Motor neuron (in vitro differentiated cells): ENCODE measurements around the gene MLIP. TPM values are rescaled to one million over a fixed set of nuclear protein-coding genes. Genes with fewer than 3 reads are reported as not detected.

Experiments
- ATAC-seq, 8 experiments: fragments of 200-7000 bp; cut with Tn5 transposase; replicated peaks in 6 of 8; 2 replicates each; pipeline ENCODE4 v1.8.0; 2021; ENCODE audit warnings: mild to moderate bottlenecking in 8 of 8, moderate library complexity in 8 of 8
- H3K27ac ChIP-seq, 2 donors: fragments of 250-450 bp; sonication (Bioruptor Pico); 2 replicates each; pipeline ENCODE4 v1.9.0; 2021; ENCODE audit warnings: antibody characterized with exemption in 2 of 2, mild to moderate bottlenecking in 2 of 2, moderate library complexity in 1 of 2
- H3K4me1 ChIP-seq, 2 donors: fragments of 250-450 bp; sonication (Bioruptor Pico); replicated peaks in 1 of 2; 2 replicates each; pipeline ENCODE4 v1.6.1; 2021; ENCODE audit warnings: antibody characterized with exemption in 2 of 2, mild to moderate bottlenecking in 2 of 2, moderate library complexity in 1 of 2
- H3K4me3 ChIP-seq, 5 donors: fragments of 250-450 bp; sonication (Bioruptor Pico); 2 replicates each; pipeline ENCODE4 v1.9.0; 2021; ENCODE audit warnings: antibody characterized with exemption in 5 of 5, mild to moderate bottlenecking in 5 of 5, moderate library complexity in 4 of 5
- WGBS, 10 experiments: fragments of 450-650 bp; shearing (Covaris generic); methylation state at CpG; one replicate each; pipeline ENCODE4 v1.0.0; 2022; 5-methylcytosine and 5-hydroxymethylcytosine counted together
- in situ Hi-C, 9 experiments: fragments of 400-800 bp; cut with MboI; loops; one replicate each; pipeline ENCODE4 v1.15.0; 2021; ENCODE audit warnings: low sequenced_read_pairs in 9 of 9, low pct_unique_long_range_greater_than_20kb in 2 of 9; ENCODE audit not compliant: unreplicated experiment in 9 of 9
- total RNA-seq, 8 experiments: library from RNA; unstranded; fragments of 300-600 nt; gene quantifications; 2 replicates each; pipeline versions ENCODE4 v1.2.3 to v1.2.4, GENCODE V29; 2022

MLIP gene
- total RNA-seq, 8 experiments from 2014 or later = 0.05 to 11.5 (median 0.52) TPM; not detected in 1

DNA sequence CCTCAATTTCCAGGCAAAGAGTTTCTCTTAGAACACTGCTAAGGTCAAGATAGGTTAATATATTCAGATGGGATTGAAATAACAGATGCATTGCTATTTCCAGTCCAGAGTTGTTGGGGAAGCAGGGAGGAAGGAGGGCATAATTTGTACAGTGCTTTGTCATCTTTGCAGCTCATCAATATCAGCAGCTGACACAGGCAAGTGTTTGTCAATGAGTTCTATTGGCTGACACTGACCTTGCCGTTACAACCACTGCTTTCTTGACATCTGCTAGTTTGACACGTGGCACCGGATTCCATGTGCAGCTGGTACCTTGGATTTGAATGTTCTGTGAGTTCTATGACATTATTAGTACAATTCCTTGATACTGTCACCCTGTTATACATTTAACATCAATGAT is 28.0 kb upstream of the MLIP start:
- in situ Hi-C loops = no loop called here
- whole genome bisulfite sequencing, 10 experiments = 28 to 78% (median 35%) methylated on average over 2 to 3 of the region's 3 CpGs; no CpG with 5 or more reads in 5 of the 10 experiments
- Histone ChIP-seq H3K4me3 (no peak overlapping the region), H3K27ac (no peak overlapping the region), H3K4me1 (peaks cover 7 to 13% of the 10 kb centered on the region in 2 donors)
- ATAC-seq = peak in 6 of 8 experiments; percentile 33 to 86 (median 52)

DNA sequence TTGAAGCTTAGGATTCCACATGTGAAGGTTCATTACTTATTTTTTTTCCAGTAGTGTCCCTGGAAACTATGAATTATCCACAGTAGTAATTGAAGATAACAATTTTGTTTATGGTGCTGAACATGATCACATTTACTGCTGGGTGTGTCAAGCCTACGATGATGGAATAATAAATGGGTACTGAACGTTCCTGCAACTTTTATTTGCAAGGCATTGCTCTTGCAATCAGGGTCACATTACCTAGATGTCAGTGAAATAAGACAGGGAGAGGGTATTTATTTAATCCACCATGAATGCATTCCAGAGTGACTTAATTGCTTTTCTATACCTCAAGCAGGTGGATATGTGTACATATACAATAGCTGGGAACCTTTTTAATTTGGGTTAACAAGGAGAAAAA is 27.0 kb upstream of the MLIP start:
- Histone ChIP-seq H3K4me1 (peaks cover 7 to 13% of the 10 kb centered on the region in 2 donors), H3K4me3 (no peak overlapping the region), H3K27ac (no peak overlapping the region)
- peak in 1 of 8 experiments; percentile 20 for ATAC-seq
- 6 to 82% (median 60%) methylated on average over 1 to 2 of the region's 2 CpGs; no CpG with 5 or more reads in 1 of the 10 experiments for WGBS, 10 experiments
- in situ Hi-C loops = no loop called here

DNA sequence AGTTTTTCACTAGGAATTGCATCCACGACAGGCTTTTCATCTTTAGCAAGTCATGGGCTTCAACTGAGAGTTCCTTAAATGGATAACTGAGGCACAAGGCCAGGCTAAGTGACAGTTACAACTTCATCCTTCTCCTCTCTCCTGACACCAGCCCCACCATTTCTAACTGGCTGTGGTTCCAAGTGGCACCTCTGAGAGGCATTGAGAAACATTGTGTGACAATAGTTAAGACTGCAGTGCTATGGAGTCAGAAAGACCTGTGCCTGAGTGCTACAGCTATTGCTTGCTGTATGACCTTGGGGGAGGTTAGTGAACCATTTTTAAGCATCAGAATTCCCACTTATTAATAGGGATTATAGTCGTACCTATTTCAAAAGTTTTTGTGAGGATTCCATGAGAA is 26.2 kb upstream of the MLIP start:
- WGBS, 10 experiments = 0 to 60% (median 8%) methylated on average over 1 to 2 of the region's 2 CpGs; no CpG with 5 or more reads in 2 of the 10 experiments
- no peak overlapping the region for H3K4me3 ChIP-seq

DNA sequence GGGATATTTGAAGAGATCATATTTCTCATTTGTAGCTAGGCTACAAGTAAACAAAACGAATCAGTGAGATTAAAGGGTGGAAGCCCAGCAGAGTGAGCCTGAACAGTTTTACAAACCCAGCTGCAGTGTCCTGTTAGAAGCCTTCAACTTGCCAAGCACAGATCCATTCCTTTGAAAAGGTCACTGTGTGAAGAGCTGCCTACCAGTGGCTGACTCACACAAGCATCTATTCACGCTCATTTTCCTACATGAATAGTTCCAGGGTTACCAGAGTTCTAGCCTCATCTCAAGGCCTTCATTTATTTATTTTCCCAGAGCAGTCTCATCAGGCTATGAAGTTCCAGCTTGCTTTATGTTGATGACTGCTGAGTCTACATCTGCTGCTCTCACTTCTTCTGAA is 25.7 kb upstream of the MLIP start:
- ATAC-seq = peak; percentile 35 to 94 (median 70)
- no peak overlapping the region for H3K27ac ChIP-seq
- peaks cover 7 to 13% of the 10 kb centered on the region in 2 donors for H3K4me1 ChIP-seq
- H3K4me3 ChIP-seq = no peak overlapping the region
- in situ Hi-C loops = no loop called here
- WGBS, 10 experiments = 0 to 69% (median 33%) methylated on average over 1 to 2 of the region's 2 CpGs; no CpG with 5 or more reads in 3 of the 10 experiments

More for the DNA sequence above, 26.2 kb upstream of the MLIP start:
- Histone ChIP-seq H3K4me1 (peaks cover 7 to 13% of the 10 kb centered on the region in 2 donors), H3K27ac (no peak overlapping the region)
- peak in 1 of 8 experiments; percentile 30 for ATAC-seq
- in situ Hi-C loops = no loop called here

DNA sequence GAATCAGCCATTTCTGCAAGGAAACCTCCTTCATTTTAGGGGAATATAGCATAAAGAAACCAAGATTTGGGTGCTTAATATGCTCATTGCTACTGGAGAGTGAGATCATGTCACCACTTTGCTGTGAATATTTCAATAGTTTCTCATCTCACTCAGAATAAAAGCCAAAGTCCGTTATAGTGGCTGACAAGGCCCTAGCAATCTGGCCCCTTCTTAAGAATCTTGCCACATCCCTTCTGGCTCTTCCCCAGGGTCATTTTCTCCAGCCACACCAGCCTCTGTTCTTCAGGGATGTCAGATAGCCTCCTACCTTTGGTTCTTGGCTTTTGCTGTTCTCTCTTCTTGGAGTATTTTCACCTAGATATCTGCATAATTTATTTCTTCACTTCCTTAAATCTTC is 24.8 kb upstream of the MLIP start:
- no peak for ATAC-seq
- H3K27ac ChIP-seq = no peak overlapping the region
- H3K4me1 ChIP-seq = peaks cover 7 to 13% of the 10 kb centered on the region in 2 donors
- in situ Hi-C loops = no loop called here
- 14 to 100% (median 67%) methylated on average over 1 of the region's 1 CpG; no CpG with 5 or more reads in 5 of the 10 experiments for WGBS, 10 experiments
- no peak overlapping the region for H3K4me3 ChIP-seq

DNA sequence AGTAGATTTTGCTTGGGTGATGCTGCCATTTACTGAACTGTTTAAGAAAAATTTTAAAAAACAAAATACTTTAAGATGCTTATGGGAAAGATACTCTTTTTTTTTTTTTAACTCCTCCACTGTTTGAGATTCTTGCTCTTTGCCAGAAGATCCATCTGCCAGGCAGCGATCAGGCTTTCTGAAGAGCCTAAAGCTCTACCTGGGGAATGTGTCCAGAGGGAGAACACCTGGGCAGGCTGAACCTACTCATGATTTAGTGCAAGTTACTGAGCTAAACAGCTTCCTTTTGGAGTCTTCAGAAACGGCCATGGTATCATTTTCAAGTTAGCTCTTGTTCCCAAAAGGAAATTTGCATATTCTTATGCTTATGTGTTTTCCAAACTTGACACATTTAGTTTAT is 23.5 kb upstream of the MLIP start:
- Histone ChIP-seq H3K4me1 (peaks cover 7 to 13% of the 10 kb centered on the region in 2 donors), H3K4me3 (no peak overlapping the region), H3K27ac (no peak overlapping the region)
- in situ Hi-C loops = no loop called here
- ATAC-seq = no peak
- 0 to 100% (median 66%) methylated on average over 1 to 2 of the region's 2 CpGs; no CpG with 5 or more reads in 2 of the 10 experiments for WGBS, 10 experiments

DNA sequence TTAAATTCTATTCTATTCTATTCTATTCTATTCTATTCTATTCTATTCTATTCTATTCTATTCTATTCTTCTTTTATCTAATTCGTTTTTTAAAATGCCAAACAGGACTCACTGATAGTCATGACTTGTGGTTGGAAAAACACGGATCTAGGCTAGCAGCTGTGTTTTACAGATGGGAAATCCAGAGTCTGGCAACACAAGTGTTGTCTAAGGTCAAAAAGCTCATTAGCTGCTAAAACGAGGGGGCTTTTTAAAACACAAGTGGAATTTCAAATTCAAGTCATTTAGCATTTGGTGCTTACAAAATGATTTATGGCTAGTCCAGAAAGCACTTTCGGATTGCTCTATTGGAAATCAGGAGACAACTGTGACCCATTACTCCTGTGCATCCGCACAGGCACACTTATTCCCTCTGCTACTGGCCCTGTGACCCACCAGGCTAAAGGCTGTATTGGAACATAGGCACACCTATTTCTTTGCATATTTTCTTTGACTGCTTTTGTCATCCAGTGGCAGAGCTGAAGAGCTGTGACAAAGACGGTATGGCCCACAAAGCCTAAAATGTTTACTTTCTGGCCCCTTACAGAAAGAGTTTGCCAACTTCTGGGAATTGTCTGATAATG is 17.8 kb upstream of the MLIP start:
- in situ Hi-C loops = no loop called here
- H3K4me1 ChIP-seq = peaks cover 0 to 5% of the 10 kb centered on the region in 2 donors

DNA sequence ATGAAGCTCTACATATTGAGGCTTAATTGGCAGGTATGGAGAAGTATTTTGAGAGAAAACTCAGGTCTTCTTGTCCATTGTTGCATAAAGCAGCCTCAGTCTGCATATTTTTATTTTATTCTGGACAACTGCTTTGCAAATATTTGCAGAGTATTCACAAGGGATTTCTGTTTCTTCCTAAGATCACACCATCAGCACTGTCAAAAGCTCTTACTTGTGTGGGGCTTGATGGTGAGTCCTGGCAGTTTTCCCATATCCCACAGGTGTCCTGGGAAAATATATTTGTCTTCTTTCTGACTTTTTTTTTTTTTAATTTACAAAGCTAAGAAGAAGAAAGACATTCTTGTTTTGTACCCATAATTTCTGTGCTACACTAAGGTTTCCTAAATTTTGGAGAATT is 16.9 kb upstream of the MLIP start:
- peak in 1 of 8 experiments; percentile 52 for ATAC-seq
- Histone ChIP-seq H3K4me3 (no peak overlapping the region), H3K27ac (no peak overlapping the region), H3K4me1 (peaks cover 0 to 5% of the 10 kb centered on the region in 2 donors)
- in situ Hi-C loops = no loop called here

More for the DNA sequence above, 17.8 kb upstream of the MLIP start:
- no peak overlapping the region for H3K4me3 ChIP-seq
- ATAC-seq = peak in 5 of 8 experiments; percentile 31 to 70 (median 54)
- H3K27ac ChIP-seq = no peak overlapping the region
- WGBS, 10 experiments = 23 to 60% (median 36%) methylated on average over 3 to 6 of the region's 6 CpGs

DNA sequence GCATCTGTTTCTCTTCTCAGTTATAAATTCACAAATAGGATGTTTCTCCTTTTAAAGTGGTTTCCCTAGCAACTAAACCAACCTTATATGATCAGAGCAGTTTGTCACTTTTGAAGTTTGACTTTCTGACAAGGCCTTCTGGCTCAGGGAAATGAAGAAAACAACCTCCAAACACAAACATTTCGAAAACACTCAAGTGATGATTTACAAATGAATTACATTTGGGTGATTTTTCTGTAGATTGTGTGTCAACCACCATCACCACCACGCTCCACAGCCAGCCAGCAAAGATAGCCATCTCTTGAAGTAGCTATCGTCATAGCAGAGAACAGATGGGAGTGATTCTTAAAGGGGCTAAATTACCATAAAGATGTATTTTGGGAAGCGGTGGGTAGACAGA is 16.5 kb upstream of the MLIP start:
- no peak for ATAC-seq
- H3K4me1 ChIP-seq = peaks cover 0 to 5% of the 10 kb centered on the region in 2 donors
- in situ Hi-C loops = no loop called here
- no peak overlapping the region for H3K4me3 ChIP-seq
- 0 to 96% (median 83%) methylated on average over 1 to 4 of the region's 4 CpGs; no CpG with 5 or more reads in 1 of the 10 experiments for WGBS, 10 experiments
- no peak overlapping the region for H3K27ac ChIP-seq

DNA sequence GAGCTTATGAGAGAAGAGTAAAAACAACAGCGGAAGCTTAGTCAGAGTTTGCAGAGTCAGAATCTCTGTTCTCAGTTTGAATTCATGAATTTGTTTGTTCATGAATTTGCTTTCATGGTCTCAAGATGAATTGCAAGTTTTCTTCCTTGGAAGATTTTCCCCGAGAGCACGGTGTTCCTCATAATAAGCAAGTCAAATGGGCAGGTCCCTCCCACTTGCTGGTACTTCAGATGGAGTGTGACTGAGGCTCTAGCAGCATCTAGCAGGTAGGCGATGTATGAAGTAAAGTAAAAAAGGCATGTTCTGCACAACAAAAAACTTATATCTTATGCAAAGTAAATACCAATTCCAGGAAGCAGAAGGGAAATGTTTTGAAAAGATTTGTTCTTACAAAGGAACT is 15.5 kb upstream of the MLIP start:
- 33 to 100% (median 80%) methylated on average over 1 to 4 of the region's 4 CpGs; no CpG with 5 or more reads in 1 of the 10 experiments for WGBS, 10 experiments
- Histone ChIP-seq H3K4me1 (peaks cover 0 to 5% of the 10 kb centered on the region in 2 donors), H3K27ac (no peak overlapping the region), H3K4me3 (no peak overlapping the region)
- in situ Hi-C loops = no loop called here
- ATAC-seq = peak in 2 of 8 experiments; percentile 43 to 62

DNA sequence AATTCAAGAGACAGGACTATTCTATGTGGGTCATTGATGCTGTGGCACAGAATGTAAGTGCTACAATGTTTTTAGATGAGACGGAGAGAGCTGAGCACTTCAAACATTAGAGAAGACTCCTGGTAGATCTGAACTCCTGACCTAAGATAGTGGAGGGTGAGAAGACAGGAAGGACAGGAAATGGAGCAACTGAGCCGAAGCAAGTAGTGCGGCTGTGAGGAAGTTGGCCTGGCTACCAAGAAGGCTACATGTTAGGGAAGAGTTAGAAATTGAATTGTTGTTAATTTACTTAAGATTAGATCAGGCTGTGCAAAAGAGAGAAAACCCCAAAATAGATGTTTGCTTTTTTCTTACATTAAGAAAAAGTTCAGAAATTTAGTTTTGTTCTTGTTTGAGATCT is 14.4 kb upstream of the MLIP start:
- Histone ChIP-seq H3K4me3 (no peak overlapping the region), H3K27ac (no peak overlapping the region), H3K4me1 (peaks cover 0 to 5% of the 10 kb centered on the region in 2 donors)
- 67 to 100% (median 94%) methylated on average over 2 to 3 of the region's 3 CpGs; no CpG with 5 or more reads in 3 of the 10 experiments for WGBS, 10 experiments
- ATAC-seq = no peak
- in situ Hi-C loops = no loop called here

DNA sequence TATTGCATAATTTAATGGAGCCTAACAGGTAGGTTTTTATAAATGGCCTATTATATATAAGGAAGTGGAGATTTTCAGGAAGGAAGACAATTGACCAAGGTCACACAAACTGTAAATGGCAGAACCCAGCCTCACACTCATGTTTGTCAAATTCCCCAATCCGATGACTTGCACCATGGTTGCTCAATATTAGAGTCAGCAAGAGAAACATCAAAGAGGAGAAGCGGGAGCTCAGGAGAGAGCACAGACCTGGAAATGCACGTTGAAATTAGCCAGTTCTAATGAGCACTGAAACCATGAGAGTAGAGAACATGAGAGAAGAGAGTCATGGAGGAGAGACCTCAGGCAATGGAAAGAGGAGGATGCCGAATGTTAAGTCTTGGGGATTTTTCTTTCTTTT is 13.5 kb upstream of the MLIP start:
- no peak for ATAC-seq
- H3K4me3 ChIP-seq = no peak overlapping the region
- WGBS, 10 experiments = 37 to 80% (median 63%) methylated on average over 2 to 4 of the region's 4 CpGs; no CpG with 5 or more reads in 1 of the 10 experiments
- H3K4me1 ChIP-seq = peaks cover 0 to 5% of the 10 kb centered on the region in 2 donors
- in situ Hi-C loops = no loop called here
- no peak overlapping the region for H3K27ac ChIP-seq

DNA sequence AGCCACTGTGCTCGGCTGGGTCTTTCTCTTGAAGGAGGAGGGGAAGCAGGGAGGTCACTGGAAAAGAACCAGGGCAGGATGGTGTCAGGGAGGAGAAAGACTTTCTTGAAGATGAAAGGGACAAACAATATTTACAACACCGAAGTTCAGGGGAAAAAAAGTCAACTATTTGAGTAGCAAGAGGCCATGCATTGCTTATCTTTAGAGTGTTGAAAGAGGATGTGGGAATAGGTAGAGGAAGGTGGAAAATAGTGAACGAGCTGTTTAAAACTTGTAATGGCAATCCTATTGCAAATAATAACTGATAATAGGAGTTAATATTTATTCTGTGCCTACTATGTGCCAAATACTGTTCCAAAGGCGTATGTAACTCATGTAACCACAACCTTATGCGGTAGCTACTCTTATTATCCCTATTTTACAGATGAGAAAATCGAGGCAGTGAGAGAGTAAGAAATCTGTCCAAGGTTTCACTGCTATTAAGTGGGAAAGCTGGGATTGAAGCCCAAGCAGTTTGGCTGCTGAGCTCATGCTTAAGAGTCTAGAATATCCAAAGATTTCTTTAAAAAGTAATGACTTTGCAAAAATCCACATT is 12.7 kb upstream of the MLIP start:
- 16 to 96% (median 80%) methylated on average over 1 to 6 of the region's 6 CpGs for WGBS, 10 experiments
- Histone ChIP-seq H3K27ac (no peak overlapping the region), H3K4me3 (no peak overlapping the region), H3K4me1 (peaks cover 0 to 4% of the 10 kb centered on the region in 2 donors)
- ATAC-seq = no peak
- in situ Hi-C loops = no loop called here
